Measurements from ENCODE around the gene STAG2.
"Not testable (repeated sequence)": the region's sequence is repeated elsewhere in the genome, so short reads cannot be mapped to it uniquely, and the experiment has no call there.

Gene STAG2

GRCh38 chrX:123961268-123962005 lies at the start of gene STAG2:
Gene STAG2, plus strand, starts transcription at chrX:123961706. Its CDS starts 60,922 bp downstream, at chrX:124022628.
- DNase-seq: peak; percentile 78

GRCh38 chrX:123917069-123917468 lies 44.4 kb upstream of the STAG2 start:
- no peak for DNase-seq

- no peak for DNase-seq
Observed at GRCh38 chrX:123918106-123918721, 43.3 kb upstream of the STAG2 start.

- no peak for DNase-seq
Observed at GRCh38 chrX:123920105-123920785, 41.3 kb upstream of the STAG2 start.

- no peak for DNase-seq
Observed at GRCh38 chrX:123923211-123923610, 38.3 kb upstream of the STAG2 start.

GRCh38 chrX:123924186-123924585 lies 37.3 kb upstream of the STAG2 start:
- no peak for DNase-seq

GRCh38 chrX:123927845-123928244 lies 33.7 kb upstream of the STAG2 start:
- DNase-seq: no peak

GRCh38 chrX:123932055-123932454 lies 29.5 kb upstream of the STAG2 start:
- not testable (repeated sequence) for DNase-seq

- DNase-seq: no peak
Observed at GRCh38 chrX:123943074-123943473, 18.4 kb upstream of the STAG2 start.

GRCh38 chrX:123943488-123943887 lies 18.0 kb upstream of the STAG2 start:
- no peak for DNase-seq

GRCh38 chrX:123949846-123950245 lies 11.7 kb upstream of the STAG2 start:
- no peak for DNase-seq

- DNase-seq: peak; percentile 51
Observed at GRCh38 chrX:123959281-123960063, 2.0 kb upstream of the STAG2 start.

- no peak for DNase-seq
Observed at GRCh38 chrX:123960956-123961267, 594 bp upstream of the STAG2 start.

- DNase-seq: no peak
Observed at GRCh38 chrX:123962006-123962467, 531 bp downstream of the STAG2 start.

GRCh38 chrX:123962794-123963373 lies 1.4 kb downstream of the STAG2 start:
- peak; percentile 84 for DNase-seq

- DNase-seq: no peak
Observed at GRCh38 chrX:123964156-123964834, 2.8 kb downstream of the STAG2 start.

GRCh38 chrX:123965712-123966111 lies 4.2 kb downstream of the STAG2 start:
- DNase-seq: no peak

- DNase-seq: no peak
Observed at GRCh38 chrX:123967497-123967896, 6.0 kb downstream of the STAG2 start.

- DNase-seq: no peak
Observed at GRCh38 chrX:123968383-123969050, 7.0 kb downstream of the STAG2 start.

- DNase-seq: no peak
Observed at GRCh38 chrX:123971982-123972381, 10.5 kb downstream of the STAG2 start.

GRCh38 chrX:123973921-123974320 lies 12.4 kb downstream of the STAG2 start:
- no peak for DNase-seq

GRCh38 chrX:123975180-123975579 lies 13.7 kb downstream of the STAG2 start:
- DNase-seq: no peak

Data from activated CD8-positive, alpha-beta memory T cell treated with anti-CD3 and anti-CD28 coated beads, Interleukin-2, amount 50 U/mL, for 48 hours (primary cell).